Measurements from ENCODE around the gene DHX57. TPM values are rescaled to one million over a fixed set of nuclear protein-coding genes. Genes with fewer than 3 reads are reported as not detected.

DHX57 gene
- total RNA-seq, 8 experiments from 2014 or later, result 10.6 to 31.8 (median 28.1) TPM

GRCh38 chr2:38754049-38754448 lies 121.7 kb downstream of the DHX57 start:
- no peak for ATAC-seq (replicated peaks in 6 of 8)
- H3K27ac ChIP-seq, result no peak overlapping the region

DNA sequence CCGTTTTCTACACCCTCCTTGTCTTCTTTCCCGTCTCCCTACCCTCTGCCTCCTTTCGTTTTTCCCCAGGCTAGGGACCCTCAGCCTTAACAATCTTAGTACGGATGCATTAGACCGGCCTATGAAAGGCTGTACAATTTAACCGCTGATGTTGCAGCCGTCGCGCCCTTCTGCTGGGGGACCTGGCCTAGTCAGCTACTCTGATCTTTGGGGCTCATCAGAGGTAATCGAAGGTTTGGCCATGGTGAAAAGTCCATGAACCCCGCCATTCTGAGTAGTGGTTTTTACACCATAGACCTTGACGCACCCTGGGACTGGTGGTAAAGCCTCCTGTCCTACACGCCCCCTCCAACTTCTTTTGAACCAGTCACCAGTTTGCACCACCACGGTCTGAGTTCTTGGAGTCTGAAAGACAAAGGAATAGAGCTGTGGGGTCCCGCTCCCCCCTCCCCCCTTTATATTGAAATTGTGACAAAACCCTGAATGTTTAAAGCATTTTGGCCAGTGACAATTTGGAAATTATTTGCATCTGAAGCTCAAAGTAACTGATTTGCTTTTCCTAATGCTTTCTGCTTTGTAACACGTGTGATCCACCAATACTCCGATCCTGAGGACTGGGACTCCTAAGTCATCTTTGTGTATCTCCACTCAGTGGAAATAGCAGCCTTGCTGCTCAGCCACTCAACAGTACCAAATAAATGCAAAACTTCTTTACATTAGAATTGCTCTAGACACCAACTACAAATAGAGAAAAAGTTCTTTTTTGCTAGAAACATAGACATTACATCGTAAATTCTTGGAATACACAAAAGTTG lies 123.9 kb downstream of the DHX57 start:
- H3K4me1 ChIP-seq (replicated peaks in 1 of 2), result peaks cover 28 to 34% of the 10 kb centered on the region in 2 donors
- ATAC-seq (replicated peaks in 6 of 8), result peak in 1 of 8 experiments; percentile 5
- H3K4me3 ChIP-seq, result peak overlapping the region; percentile 79 to 96 (median 93)
- in situ Hi-C loops (cut with MboI; ENCODE audit: low pct_unique_long_range_greater_than_20kb in 2 of 9, low sequenced_read_pairs in 9 of 9, unreplicated experiment in 9 of 9), result no loop called here
- WGBS, 10 experiments, result 0 to 77% (median 9%) methylated on average over 1 to 14 of the region's 18 CpGs
- peak overlapping the region; percentile 87 to 91 for H3K27ac ChIP-seq

More at GRCh38 chr2:38754049-38754448, 121.7 kb downstream of the DHX57 start:
- Histone ChIP-seq H3K4me3 (no peak overlapping the region), H3K4me1 (replicated peaks in 1 of 2) (peaks cover 9 to 15% of the 10 kb centered on the region in 2 donors)
- in situ Hi-C loops (cut with MboI; ENCODE audit: low pct_unique_long_range_greater_than_20kb in 2 of 9, low sequenced_read_pairs in 9 of 9, unreplicated experiment in 9 of 9), result no loop called here

- 0 to 1% (median 0%) methylated on average over 8 to 44 of the region's 68 CpGs; no CpG with 5 or more reads in 5 of the 10 experiments for WGBS, 10 experiments
- H3K4me3 ChIP-seq, result peak within 1 kb of the TSS; percentile 79 to 96 (median 93)
- peak; percentile 84 to 92 (median 88) for ATAC-seq (replicated peaks in 6 of 8)
- peak within 1 kb of the TSS; percentile 92 to 93 for H3K27ac ChIP-seq
- in situ Hi-C loops (cut with MboI; ENCODE audit: low pct_unique_long_range_greater_than_20kb in 2 of 9, low sequenced_read_pairs in 9 of 9, unreplicated experiment in 9 of 9), result no loop called here
- H3K4me1 ChIP-seq (replicated peaks in 1 of 2), result peaks cover 28 to 39% of the 10 kb centered on the region in 2 donors
Observed at GRCh38 chr2:38750891-38751595, 124.7 kb downstream of the DHX57 start, which contains the start of gene SRSF7. Gene SRSF7 (minus strand): TSS chr2:38751361. CDS start chr2:38751256, 105 bp downstream.

DNA sequence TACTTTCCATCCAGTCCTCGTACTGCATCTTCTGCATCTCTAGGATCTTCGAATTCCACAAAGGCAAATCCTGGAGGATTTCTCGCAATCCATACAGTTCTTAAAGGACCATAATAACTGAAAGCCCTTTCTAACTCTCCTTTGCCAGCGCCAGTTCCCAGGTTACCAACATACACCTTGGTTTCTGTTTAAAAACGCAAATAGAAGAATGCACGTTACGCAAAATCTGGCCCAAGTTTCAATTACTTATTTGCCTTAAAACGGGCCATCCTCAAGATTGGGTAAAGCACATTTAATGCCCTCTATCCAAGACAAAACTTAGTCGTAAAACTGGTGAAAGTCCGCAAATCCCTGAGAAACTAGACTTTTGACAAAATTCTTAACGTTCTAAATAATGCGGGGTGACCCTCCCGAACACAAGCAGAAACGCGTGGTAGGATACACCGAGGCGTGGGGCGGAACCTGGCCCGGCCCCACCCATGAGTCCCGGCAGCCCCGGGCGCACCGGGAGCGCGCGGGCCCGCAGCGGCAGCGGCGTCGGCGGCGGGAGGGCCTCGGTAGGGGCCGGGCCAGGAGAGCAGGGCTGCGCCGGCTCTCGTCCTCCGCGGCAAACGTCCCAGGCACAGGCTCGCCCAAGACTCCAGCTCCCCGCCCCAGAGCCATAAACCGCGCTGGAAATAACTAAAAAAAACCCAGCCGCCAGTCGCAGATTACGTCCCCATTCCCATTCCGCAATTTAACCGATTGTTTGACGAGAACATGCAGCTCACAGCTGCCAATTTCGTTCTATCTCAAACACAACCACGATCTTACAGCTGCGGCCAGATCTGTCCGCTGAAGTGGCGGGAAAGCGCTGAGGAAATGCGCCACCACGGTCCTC lies 125.5 kb downstream of the DHX57 start:
- peak overlapping the region; percentile 92 to 93 for H3K27ac ChIP-seq
- H3K4me3 ChIP-seq, result peak overlapping the region; percentile 79 to 96 (median 93)
- WGBS, 10 experiments, result 0 to 3% (median 0%) methylated on average over 1 to 21 of the region's 59 CpGs
- peaks cover 28 to 39% of the 10 kb centered on the region in 2 donors for H3K4me1 ChIP-seq (replicated peaks in 1 of 2)
- ATAC-seq (replicated peaks in 6 of 8), result peak; percentile 11 to 35 (median 24)
- in situ Hi-C loops (cut with MboI; ENCODE audit: low pct_unique_long_range_greater_than_20kb in 2 of 9, low sequenced_read_pairs in 9 of 9, unreplicated experiment in 9 of 9), result no loop called here

DNA sequence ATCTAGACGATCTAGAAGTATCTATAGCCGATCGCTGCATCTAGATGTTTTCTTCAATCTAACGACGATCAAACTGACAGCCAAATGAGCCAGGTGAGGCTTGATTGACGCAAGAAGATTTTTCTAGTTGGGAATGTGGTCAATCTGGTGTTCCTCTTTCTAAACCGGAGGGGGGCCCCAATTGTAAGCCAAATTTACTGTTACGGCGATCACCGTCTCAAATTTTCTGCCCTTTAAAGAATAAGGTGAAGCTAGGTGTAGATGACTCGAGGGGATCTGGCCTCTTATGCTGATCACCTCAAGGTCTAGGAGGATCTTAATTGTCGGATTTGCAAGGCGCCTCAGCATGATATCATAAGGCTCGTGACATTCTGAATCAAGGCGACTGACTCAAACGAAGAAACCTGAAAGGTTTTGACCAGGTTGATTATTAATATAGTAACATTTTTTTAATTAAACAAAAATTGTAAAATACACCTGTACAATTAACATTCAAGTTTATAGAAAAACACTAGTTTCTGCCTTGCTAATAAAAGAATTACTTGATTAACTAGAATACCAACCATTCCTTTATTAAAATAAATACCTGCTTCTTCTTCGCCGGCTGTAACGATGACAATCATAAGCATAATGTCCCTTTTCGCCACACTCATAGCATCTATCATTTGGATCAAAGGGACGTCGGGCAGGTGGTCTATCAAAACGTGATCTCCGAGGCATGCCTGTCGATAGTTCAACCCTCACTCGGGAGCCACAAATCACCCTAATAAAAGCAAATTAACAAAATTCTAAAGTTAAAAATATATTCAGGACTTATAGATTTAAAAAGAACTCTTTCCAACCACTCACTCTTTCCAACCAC lies 126.6 kb downstream of the DHX57 start:
- Histone ChIP-seq H3K4me1 (replicated peaks in 1 of 2) (peaks cover 28 to 42% of the 10 kb centered on the region in 2 donors), H3K4me3 (peak overlapping the region; percentile 79 to 96 (median 93)), H3K27ac (no peak overlapping the region)
- 50 to 82% (median 66%) methylated on average over 9 to 24 of the region's 26 CpGs for WGBS, 10 experiments
- no peak for ATAC-seq (replicated peaks in 6 of 8)
- in situ Hi-C loops (cut with MboI; ENCODE audit: low pct_unique_long_range_greater_than_20kb in 2 of 9, low sequenced_read_pairs in 9 of 9, unreplicated experiment in 9 of 9), result loop anchor here in 2 of 9 experiments (25.0 kb wide), 1 partner anchor 437 kb away; no protein-coding TSS in a partner anchor

- WGBS, 10 experiments, result 80 to 98% (median 91%) methylated on average over 1 to 9 of the region's 9 CpGs
- Histone ChIP-seq H3K27ac (no peak overlapping the region), H3K4me1 (replicated peaks in 1 of 2) (peaks cover 28 to 42% of the 10 kb centered on the region in 2 donors), H3K4me3 (no peak overlapping the region)
- in situ Hi-C loops (cut with MboI; ENCODE audit: low pct_unique_long_range_greater_than_20kb in 2 of 9, low sequenced_read_pairs in 9 of 9, unreplicated experiment in 9 of 9), result loop anchor here in 2 of 9 experiments (25.0 kb wide), 1 partner anchor 436 kb away; no protein-coding TSS in a partner anchor
- ATAC-seq (replicated peaks in 6 of 8), result no peak
Observed at GRCh38 chr2:38748391-38748790, 127.3 kb downstream of the DHX57 start.

- no peak overlapping the region for H3K4me3 ChIP-seq
- peaks cover 28 to 41% of the 10 kb centered on the region in 2 donors for H3K4me1 ChIP-seq (replicated peaks in 1 of 2)
- in situ Hi-C loops (cut with MboI; ENCODE audit: low pct_unique_long_range_greater_than_20kb in 2 of 9, low sequenced_read_pairs in 9 of 9, unreplicated experiment in 9 of 9), result loop anchor here in 2 of 9 experiments (25.0 kb wide), 1 partner anchor 436 kb away; no protein-coding TSS in a partner anchor
- ATAC-seq (replicated peaks in 6 of 8), result no peak
- no peak overlapping the region for H3K27ac ChIP-seq
- WGBS, 10 experiments, result 80 to 100% (median 90%) methylated on average over 4 to 5 of the region's 5 CpGs
Observed at GRCh38 chr2:38747819-38748218, 127.9 kb downstream of the DHX57 start.

Other genes starting within 250 kb of the DHX57 start
- 1 to 10 TPM; 1.7 to 5.3 (median 2.4) TPM for gene GALM, start 209.8 kb downstream of the DHX57 start, total RNA-seq
- 100 to 1,000 TPM in 7 of 8 experiments, 10 to 100 TPM in 1; 86.3 to 270 (median 120) TPM for gene SRSF7, start 124.6 kb downstream of the DHX57 start, total RNA-seq
- 10 to 100 TPM in 4 of 8 experiments, 1 to 10 TPM in 4; 7.9 to 26.4 (median 10.2) TPM for gene GEMIN6, start 97.7 kb downstream of the DHX57 start, total RNA-seq
- 100 to 1,000 TPM in 1 of 8 experiments, 10 to 100 TPM in 7; 13.0 to 120 (median 33.8) TPM for gene MORN2, start within 50 bp of the DHX57 start, total RNA-seq
- gene ARHGEF33, start 13.9 kb upstream of the DHX57 start, total RNA-seq, result 1 to 10 TPM in 5 of 8 experiments, under 1 TPM in 3; 0.41 to 6.0 (median 1.5) TPM
- 100 to 1,000 TPM in 2 of 8 experiments, 10 to 100 TPM in 6; 15.0 to 224 (median 26.1) TPM for gene SOS1, start 245.1 kb upstream of the DHX57 start, total RNA-seq

Measured in motor neuron (in vitro differentiated cells).